Loucy (cell line): ENCODE data around the gene SYNJ2.

Experiments
- H2AFZ ChIP-seq: fragments of 200-600 bp; sonication (generic); 2 replicates; pipeline ENCODE4 v1.6.0; 2016; ENCODE audit warnings: antibody characterized with exemption, mild to moderate bottlenecking, low read length, moderate library complexity
- H3F3A ChIP-seq: fragments of 200-600 bp; 2 replicates; pipeline ENCODE4 v1.6.0; 2016; ENCODE audit warnings: antibody characterized with exemption, low read depth, mild to moderate bottlenecking
- H3K27me3 ChIP-seq: fragments of 200-600 bp; sonication (generic); 2 replicates; pipeline ENCODE4 v1.6.1; 2014; ENCODE audit warnings: low read length, mild to moderate bottlenecking; ENCODE audit not compliant: insufficient read depth, poor library complexity, severe bottlenecking
- H3K36me3 ChIP-seq: fragments of 200-600 bp; sonication (generic); 2 replicates; pipeline ENCODE4 v1.6.1; 2016; ENCODE audit warnings: low read length; ENCODE audit not compliant: insufficient read depth
- H3K4me1 ChIP-seq: fragments of 200-600 bp; sonication (generic); 2 replicates; pipeline ENCODE4 v1.5.1; 2014; ENCODE audit warnings: low read length, mild to moderate bottlenecking; ENCODE audit not compliant: insufficient read depth, poor library complexity, severe bottlenecking
- H3K4me2 ChIP-seq: fragments of 200-600 bp; sonication (generic); 2 replicates; pipeline ENCODE4 v1.6.0; 2014; ENCODE audit warnings: antibody characterized with exemption, low read length, low read depth, mild to moderate bottlenecking; ENCODE audit not compliant: poor library complexity, severe bottlenecking
- H3K4me3 ChIP-seq: fragments of 200-600 bp; sonication (generic); 2 replicates; pipeline ENCODE4 v1.5.1; 2014; ENCODE audit warnings: low read length, mild to moderate bottlenecking, mixed read lengths; ENCODE audit not compliant: poor library complexity, severe bottlenecking
- H3K79me2 ChIP-seq: fragments of 200-600 bp; sonication (generic); 2 replicates; pipeline ENCODE4 v1.6.1; 2014; ENCODE audit warnings: low read length; ENCODE audit not compliant: insufficient read depth
- H3K9ac ChIP-seq: fragments of 200-600 bp; sonication (generic); 2 replicates; pipeline ENCODE4 v1.6.0; 2014; ENCODE audit warnings: mild to moderate bottlenecking, low read depth, low read length, moderate library complexity; ENCODE audit not compliant: poor library complexity, severe bottlenecking
- H3K9me2 ChIP-seq: fragments of 200-600 bp; sonication (generic); replicated peaks from 2 replicates; pipeline ENCODE4 v1.6.1; 2016; ENCODE audit warnings: low read depth, low read length, mixed read lengths
- H3K9me3 ChIP-seq: fragments of 200-600 bp; sonication (generic); 2 replicates; pipeline ENCODE4 v1.6.1; 2014; ENCODE audit warnings: mild to moderate bottlenecking, antibody characterized with exemption, low read length, low read depth; ENCODE audit not compliant: insufficient read depth
- H4K20me1 ChIP-seq: fragments of 200-600 bp; sonication (generic); 2 replicates; pipeline ENCODE4 v1.6.0; 2014; ENCODE audit warnings: antibody characterized with exemption, low read length, mild to moderate bottlenecking; ENCODE audit not compliant: insufficient read depth, poor library complexity, severe bottlenecking
- EZH2phosphoT487 ChIP-seq: fragments of 200-600 bp; IDR thresholded peaks from 2 replicates; pipeline ENCODE4 v1.6.1; 2018; ENCODE audit warnings: antibody characterized with exemption, mild to moderate bottlenecking, moderate library complexity, borderline replicate concordance
- TF ChIP-seq, protein P1 (sequence below): fragments of 200-600 bp; sonication (generic); conservative IDR thresholded peaks from 2 replicates; pipeline ENCODE4 v1.5.1; 2014; ENCODE audit warnings: mild to moderate bottlenecking, antibody characterized with exemption, low read length

The SYNJ2 gene

DNA sequence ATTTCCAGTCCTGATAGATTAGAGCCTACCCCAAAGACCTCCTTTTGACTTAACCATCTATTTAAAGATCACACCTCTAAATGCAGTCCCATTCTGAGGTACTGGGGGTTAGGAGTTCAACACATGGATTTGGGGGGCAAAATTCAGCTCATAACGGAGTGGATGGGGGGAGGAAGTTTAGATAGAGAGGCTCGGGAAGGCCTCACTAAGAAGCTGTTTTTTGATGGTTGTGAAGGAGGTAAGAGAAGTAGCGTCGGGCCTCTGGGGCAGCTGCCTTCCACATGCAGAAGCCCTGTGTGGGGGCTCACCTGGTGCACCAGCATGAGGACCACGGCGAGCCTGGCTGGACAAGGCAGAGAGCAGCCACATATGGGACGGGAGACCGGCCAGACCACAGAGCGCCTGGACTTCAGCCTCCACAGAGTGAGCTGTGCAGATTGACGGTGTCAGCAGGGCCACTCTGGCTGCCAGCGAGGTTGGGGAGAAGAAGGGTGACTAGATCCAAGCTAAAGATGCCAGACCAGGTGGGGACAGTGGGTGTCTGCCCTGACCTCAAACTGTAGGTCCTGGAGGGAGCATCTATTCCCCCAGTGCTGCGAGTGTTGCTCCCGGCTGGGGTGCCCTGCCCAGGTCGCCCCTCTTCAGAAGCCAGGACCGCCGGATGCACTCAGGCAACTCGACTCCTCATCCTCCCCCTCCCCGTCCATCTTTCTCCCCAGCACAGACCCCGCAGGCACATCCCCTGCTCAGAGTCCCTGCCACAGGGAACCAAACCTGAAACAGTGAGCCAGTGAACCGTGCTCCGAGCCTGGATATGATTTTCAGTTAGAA, 5.1 kb upstream of the SYNJ2 start:
- no peaks in the 10 kb centered on the region for H4K20me1 ChIP-seq
- no peak overlapping the region for H3K4me2 ChIP-seq
- H3K27me3 ChIP-seq = no peaks in the 10 kb centered on the region
- H3K36me3 ChIP-seq = no peaks in the 10 kb centered on the region
- no peak overlapping the region for H2AFZ ChIP-seq
- no peaks in the 10 kb centered on the region for H3K9me2 ChIP-seq
- no peaks in the 10 kb centered on the region for H3K9me3 ChIP-seq
- TF ChIP-seq, protein P1, sequence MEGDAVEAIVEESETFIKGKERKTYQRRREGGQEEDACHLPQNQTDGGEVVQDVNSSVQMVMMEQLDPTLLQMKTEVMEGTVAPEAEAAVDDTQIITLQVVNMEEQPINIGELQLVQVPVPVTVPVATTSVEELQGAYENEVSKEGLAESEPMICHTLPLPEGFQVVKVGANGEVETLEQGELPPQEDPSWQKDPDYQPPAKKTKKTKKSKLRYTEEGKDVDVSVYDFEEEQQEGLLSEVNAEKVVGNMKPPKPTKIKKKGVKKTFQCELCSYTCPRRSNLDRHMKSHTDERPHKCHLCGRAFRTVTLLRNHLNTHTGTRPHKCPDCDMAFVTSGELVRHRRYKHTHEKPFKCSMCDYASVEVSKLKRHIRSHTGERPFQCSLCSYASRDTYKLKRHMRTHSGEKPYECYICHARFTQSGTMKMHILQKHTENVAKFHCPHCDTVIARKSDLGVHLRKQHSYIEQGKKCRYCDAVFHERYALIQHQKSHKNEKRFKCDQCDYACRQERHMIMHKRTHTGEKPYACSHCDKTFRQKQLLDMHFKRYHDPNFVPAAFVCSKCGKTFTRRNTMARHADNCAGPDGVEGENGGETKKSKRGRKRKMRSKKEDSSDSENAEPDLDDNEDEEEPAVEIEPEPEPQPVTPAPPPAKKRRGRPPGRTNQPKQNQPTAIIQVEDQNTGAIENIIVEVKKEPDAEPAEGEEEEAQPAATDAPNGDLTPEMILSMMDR = no peak
- no peak for TF ChIP-seq EZH2phosphoT487
- peaks cover 13% of the 10 kb centered on the region for H3K4me1 ChIP-seq
- H3K9ac ChIP-seq = no peak overlapping the region
- H3F3A ChIP-seq = no peaks in the 10 kb centered on the region
- H3K4me3 ChIP-seq = no peak overlapping the region
- H3K79me2 ChIP-seq = no peaks in the 10 kb centered on the region

DNA sequence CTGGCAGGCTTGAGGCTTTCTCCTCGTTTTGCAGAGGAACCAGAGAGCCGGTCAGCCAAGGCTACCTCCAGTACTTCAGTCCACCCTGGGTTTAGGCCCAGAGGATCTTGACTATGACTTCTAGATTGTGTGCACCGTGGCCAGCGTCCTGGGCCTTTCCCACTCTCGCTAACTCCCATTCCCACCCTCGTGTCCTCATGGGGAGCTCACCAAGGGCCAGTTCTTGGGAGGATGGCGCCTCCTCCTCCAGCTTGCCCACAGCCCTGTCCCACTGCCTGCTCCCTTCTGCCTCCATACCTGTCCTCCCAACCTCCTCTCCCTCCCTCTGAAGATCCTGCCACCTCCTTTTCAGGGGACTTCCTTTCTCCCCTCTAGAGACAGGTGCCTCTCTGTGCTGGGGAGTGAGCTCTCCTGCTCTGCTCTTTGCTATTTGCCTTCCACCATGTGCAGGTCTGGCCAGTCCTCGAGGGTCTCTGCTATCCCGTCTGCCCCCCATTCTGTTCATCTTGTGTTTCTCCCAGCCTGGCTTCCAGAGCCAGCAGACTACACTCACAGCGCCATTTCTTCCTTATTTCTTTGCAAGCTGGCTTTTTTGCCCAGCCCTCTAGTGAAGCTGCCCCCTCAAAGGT, 4.4 kb upstream of the SYNJ2 start:
- no peak overlapping the region for H3K4me2 ChIP-seq
- H3K9me2 ChIP-seq = no peaks in the 10 kb centered on the region
- no peak for TF ChIP-seq EZH2phosphoT487
- TF ChIP-seq, protein P1 = no peak
- H3F3A ChIP-seq = no peaks in the 10 kb centered on the region
- peaks cover 3% of the 10 kb centered on the region for H4K20me1 ChIP-seq
- no peak overlapping the region for H3K4me3 ChIP-seq
- peaks cover 14% of the 10 kb centered on the region for H3K4me1 ChIP-seq
- no peaks in the 10 kb centered on the region for H3K27me3 ChIP-seq
- H3K79me2 ChIP-seq = peaks cover 4% of the 10 kb centered on the region
- H3K36me3 ChIP-seq = no peaks in the 10 kb centered on the region
- no peak overlapping the region for H3K9ac ChIP-seq
- H2AFZ ChIP-seq = no peak overlapping the region
- no peaks in the 10 kb centered on the region for H3K9me3 ChIP-seq

DNA sequence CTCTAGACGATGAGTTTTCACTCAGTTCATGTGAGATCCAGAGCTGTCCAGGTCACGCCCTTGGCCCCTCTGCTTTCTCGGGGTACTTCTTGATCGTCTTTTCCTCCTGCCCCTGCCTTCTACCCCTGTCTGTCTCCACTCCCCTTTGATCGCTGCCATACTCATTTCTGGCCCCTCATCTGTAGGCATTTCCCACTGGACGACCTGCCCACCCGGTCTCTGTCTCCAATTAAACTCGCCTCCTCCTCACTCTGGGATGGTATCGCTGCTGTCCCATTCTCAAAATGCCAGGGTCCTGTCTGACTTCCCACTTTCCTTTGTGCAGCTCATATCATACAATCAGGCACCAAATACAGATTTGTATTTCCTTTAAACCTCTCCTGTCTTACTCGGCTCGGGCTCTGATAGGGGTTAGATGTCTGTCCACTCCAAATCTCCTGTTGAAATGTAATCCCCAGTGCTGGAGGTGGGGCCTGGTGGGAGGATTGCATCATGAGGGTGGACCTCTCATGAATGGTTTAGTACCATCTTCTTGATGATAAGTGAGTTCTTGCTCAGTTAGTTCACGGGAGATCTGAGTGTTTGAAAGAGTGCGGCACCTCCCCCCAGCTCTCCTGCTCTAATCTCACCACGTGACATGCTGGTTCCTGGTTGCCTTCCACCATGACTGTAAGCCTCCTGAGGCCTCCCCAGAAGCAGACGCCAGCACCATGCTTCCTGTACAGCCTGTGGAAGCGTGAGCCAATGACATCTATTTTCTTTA, 3.5 kb upstream of the SYNJ2 start:
- H3K4me3 ChIP-seq = no peak overlapping the region
- no peaks in the 10 kb centered on the region for H3K27me3 ChIP-seq
- peaks cover 23% of the 10 kb centered on the region for H3K4me1 ChIP-seq
- peaks cover 12% of the 10 kb centered on the region for H4K20me1 ChIP-seq
- H3K9me3 ChIP-seq = no peaks in the 10 kb centered on the region
- H3K4me2 ChIP-seq = no peak overlapping the region
- no peak overlapping the region for H3K9ac ChIP-seq
- no peaks in the 10 kb centered on the region for H3F3A ChIP-seq
- no peak for TF ChIP-seq EZH2phosphoT487
- TF ChIP-seq, protein P1 = no peak
- no peaks in the 10 kb centered on the region for H3K36me3 ChIP-seq
- H3K9me2 ChIP-seq = no peaks in the 10 kb centered on the region
- no peak overlapping the region for H2AFZ ChIP-seq
- H3K79me2 ChIP-seq = peaks cover 13% of the 10 kb centered on the region
